ENCODE results near the gene NDUFB6.
"Not testable (repeated sequence)": the region's sequence is repeated elsewhere in the genome, so short reads cannot be mapped to it uniquely, and the experiment has no call there.

The NDUFB6 gene

GRCh38 chr9:32572900-32573523 is at the start of gene NDUFB6:
TSS of gene NDUFB6 (minus strand) at chr9:32573159. CDS start at chr9:32573060, 99 bp downstream.
- peak; percentile 95 for DNase-seq

GRCh38 chr9:32618261-32618660 is 45.3 kb upstream of the NDUFB6 start:
- DNase-seq = no peak

GRCh38 chr9:32606811-32607210 is 33.9 kb upstream of the NDUFB6 start:
- DNase-seq = no peak

- no peak for DNase-seq
Observed at GRCh38 chr9:32603914-32604852, 31.2 kb upstream of the NDUFB6 start.

- not testable (repeated sequence) for DNase-seq
Observed at GRCh38 chr9:32599021-32599420, 26.1 kb upstream of the NDUFB6 start.

GRCh38 chr9:32596936-32597335 is 24.0 kb upstream of the NDUFB6 start:
- no peak for DNase-seq

- no peak for DNase-seq
Observed at GRCh38 chr9:32596096-32596865, 23.3 kb upstream of the NDUFB6 start.

- no peak for DNase-seq
Observed at GRCh38 chr9:32590898-32591297, 17.9 kb upstream of the NDUFB6 start.

- no peak for DNase-seq
Observed at GRCh38 chr9:32590476-32590875, 17.5 kb upstream of the NDUFB6 start.

GRCh38 chr9:32589083-32589723 is 16.2 kb upstream of the NDUFB6 start:
- DNase-seq = peak; percentile 9

- DNase-seq = no peak
Observed at GRCh38 chr9:32587901-32588300, 14.9 kb upstream of the NDUFB6 start.

- DNase-seq = no peak
Observed at GRCh38 chr9:32584784-32585183, 11.8 kb upstream of the NDUFB6 start.

GRCh38 chr9:32581512-32582143 is 8.7 kb upstream of the NDUFB6 start:
- DNase-seq = peak; percentile 54

GRCh38 chr9:32580631-32581300 is 7.8 kb upstream of the NDUFB6 start:
- no peak for DNase-seq

- peak; percentile 81 for DNase-seq
Observed at GRCh38 chr9:32579706-32580331, 6.9 kb upstream of the NDUFB6 start.

GRCh38 chr9:32578976-32579375 is 6.0 kb upstream of the NDUFB6 start:
- no peak for DNase-seq

- no peak for DNase-seq
Observed at GRCh38 chr9:32577316-32577715, 4.4 kb upstream of the NDUFB6 start.

- no peak for DNase-seq
Observed at GRCh38 chr9:32574858-32575257, 1.9 kb upstream of the NDUFB6 start.

- no peak for DNase-seq
Observed at GRCh38 chr9:32573821-32574220, 862 bp upstream of the NDUFB6 start.

GRCh38 chr9:32571969-32572899 is 725 bp downstream of the NDUFB6 start:
- peak; percentile 86 for DNase-seq

Data from CD4-positive, alpha-beta T cell treated with Interleukin-12 subunit alpha and Interleukin-12 subunit beta, for 1 hour (primary cell).